GM12874 (cell line): ENCODE results near the gene ARHGEF10L.

Experiments used
- TF ChIP-seq, protein P1 (sequence below): IDR thresholded peaks from 2 replicates; pipeline ENCODE4 v1.5.1; 2011; ENCODE audit warnings: low read depth, mild to moderate bottlenecking, control low read depth, low read length, moderate library complexity; ENCODE audit not compliant: insufficient read depth

ARHGEF10L gene

DNA sequence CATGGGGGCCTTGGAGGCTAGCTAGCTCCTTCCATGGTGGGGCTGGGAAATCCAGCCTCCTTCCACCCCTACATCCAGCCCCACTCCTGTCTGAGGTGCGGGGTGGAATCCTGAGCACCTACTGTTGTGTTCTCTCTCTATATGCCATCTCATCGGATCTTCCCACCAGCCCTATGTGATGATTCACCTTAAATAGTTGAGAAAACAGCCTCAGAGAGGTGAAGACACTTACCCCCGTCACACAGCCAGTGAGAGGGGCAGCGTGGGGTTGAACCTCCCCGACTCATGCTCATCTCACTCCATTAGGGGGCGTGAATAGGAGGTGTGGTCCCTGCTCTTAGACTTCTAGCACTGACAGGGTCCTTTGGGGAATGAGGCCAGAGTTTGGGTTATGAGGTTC lies 184.7 kb downstream of the ARHGEF10L start:
- TF ChIP-seq, protein P1, sequence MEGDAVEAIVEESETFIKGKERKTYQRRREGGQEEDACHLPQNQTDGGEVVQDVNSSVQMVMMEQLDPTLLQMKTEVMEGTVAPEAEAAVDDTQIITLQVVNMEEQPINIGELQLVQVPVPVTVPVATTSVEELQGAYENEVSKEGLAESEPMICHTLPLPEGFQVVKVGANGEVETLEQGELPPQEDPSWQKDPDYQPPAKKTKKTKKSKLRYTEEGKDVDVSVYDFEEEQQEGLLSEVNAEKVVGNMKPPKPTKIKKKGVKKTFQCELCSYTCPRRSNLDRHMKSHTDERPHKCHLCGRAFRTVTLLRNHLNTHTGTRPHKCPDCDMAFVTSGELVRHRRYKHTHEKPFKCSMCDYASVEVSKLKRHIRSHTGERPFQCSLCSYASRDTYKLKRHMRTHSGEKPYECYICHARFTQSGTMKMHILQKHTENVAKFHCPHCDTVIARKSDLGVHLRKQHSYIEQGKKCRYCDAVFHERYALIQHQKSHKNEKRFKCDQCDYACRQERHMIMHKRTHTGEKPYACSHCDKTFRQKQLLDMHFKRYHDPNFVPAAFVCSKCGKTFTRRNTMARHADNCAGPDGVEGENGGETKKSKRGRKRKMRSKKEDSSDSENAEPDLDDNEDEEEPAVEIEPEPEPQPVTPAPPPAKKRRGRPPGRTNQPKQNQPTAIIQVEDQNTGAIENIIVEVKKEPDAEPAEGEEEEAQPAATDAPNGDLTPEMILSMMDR, result no peak

DNA sequence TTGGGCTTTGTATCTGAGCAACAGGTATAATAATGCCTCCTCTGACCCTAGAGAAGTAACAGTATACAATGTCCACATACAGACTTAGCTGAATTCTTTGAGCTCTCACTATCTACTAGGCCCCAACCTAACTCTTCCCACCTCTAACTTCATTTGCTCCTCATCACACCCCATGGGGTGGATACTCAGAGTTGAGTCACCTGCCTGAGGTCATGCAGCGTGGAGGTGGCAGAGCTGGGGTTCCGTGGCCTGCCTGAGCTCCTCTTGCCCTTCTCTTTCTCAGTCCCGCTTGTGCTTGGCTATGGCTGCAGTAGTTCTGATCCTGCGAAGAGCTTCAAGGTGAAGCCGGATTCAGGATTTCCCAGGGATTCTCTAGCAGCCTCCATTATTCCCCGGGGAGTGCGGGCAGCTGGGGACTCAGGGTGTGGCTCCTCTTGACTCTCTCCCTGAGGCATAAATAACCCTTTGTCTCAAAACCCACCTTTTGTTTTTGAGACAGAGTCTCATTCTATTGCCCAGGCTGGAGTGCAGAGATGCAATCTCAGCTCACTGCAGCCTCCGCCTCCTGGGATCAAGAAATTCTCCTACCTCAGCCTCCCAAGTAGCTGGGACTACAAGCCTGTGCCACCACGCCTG lies 185.7 kb downstream of the ARHGEF10L start:
- TF ChIP-seq, protein P1, result no peak

DNA sequence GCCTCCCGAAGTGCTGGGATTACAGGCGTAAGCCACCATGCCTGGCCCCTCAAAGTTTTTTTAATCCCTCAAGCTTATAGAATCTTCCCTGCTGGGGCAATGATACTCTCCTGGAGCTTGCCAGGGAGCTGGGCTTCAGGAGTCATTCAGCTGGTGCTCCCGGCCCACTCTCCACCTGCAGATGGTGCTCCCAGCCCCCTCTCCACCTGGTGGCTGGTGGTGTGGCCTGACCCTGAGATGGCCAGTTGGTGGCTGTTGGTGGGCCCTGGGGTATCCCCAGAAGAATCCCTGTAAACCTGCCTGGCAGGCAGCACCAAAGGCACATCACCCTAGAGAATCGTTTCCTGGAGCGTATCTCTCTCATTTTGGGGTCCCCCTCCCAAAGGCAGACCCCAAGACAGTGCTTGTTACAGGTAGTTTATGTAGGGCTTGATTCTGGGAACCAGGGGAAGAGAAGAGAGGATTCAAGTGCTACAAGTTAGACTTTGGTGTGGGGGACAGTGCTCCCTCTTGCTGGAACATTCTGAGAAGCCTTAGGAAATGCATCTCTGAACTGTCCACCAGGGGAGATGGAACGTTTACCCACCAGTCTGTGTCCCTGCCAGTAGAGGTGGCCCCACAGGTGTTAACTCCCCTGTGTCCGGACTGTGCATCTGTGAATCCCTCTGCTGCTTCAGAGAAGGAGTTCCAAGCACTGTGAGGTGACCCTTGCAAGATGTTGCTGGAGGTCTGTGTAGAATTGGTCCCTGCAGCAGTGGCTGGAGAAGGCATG lies 186.5 kb downstream of the ARHGEF10L start:
- TF ChIP-seq, protein P1, result no peak

DNA sequence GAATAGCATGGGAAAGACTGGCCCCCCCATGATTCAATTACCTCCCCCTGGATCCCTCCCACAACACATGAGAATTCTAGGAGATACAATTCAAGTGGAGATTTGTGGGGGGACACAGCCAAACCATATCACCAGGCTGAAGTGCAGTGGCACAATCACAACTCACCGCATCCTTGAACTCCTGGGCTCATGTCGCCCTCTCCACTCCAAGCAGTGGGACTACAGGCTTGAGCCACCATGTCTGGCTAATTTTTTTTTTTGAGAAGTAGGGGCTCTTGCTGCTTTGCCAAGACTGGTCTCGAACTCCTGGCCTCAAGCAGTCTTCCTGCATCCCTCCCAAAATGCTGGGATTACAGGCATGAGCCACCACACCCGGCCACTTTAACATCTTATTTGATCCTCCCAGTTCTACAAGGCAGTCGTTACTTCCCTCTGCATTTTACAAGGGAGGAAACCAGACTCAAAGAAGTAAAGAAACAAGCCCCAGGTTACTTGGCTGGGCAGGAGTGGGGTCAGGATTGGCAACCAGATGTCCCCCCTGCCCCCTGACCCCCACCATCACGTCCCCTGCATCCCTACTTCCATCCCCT lies 188.7 kb downstream of the ARHGEF10L start:
- TF ChIP-seq, protein P1, result no peak

DNA sequence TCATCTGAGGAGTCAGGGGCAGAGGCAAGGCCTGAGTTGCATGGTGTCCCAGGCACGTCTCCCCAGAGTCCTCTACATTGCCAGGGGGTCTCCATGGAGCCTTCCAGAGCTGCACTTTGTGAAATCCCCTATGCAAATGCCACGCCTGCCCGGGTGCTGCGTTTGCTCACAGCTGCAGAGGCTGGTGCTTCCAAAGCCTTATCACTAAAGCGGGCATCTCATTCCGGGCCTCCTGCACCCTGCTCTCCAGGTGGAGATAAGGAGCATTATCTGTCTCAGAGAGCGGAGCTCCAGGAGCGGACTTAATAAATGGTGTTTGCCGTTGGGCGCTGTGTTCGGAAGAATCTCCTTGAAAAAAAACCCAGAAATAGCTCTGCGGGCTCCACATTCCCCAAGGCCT lies 189.8 kb downstream of the ARHGEF10L start:
- TF ChIP-seq, protein P1, result no peak

DNA sequence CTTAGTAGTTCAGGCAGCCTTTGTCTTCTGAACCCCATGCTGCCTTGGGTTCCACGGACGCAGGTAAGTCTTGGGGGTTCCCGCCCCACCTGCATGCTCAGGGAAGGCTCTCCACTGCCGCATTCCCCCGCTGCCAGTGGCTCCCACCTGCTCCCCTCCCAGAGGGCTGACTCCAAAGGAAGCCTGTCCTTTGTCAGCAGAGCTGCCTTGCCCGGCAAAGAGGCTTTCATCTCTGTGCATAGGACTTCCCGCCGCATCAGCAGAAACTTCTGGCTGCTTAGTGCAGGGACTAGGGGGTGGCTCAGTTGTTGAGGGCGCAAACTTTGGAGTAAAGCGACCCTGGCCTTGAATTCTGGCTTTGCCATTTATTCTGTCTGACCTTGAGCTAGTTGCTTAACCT lies 190.4 kb downstream of the ARHGEF10L start:
- TF ChIP-seq, protein P1, result no peak

DNA sequence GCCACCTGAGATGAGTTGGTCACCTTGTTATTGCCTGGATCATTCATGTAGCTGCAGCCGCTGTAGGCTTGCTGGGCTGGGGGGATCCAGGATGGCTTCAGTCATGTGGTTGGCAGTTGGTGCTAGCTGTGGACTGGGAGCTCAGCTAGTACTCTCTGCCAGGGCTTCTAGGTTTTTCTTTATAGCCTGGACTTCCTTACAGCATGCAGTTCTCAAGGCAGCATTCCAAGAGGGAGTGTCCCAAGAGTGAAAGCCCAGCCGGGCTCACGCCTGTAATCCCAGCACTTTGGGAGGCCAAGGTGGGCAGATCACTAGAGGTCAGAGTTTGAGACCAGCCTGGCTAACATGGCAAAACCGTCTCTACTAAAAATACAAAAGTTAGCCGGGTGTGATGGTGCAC lies 192.0 kb downstream of the ARHGEF10L start:
- TF ChIP-seq, protein P1, result no peak
